CD1c-positive myeloid dendritic cell (primary cell): Measurements from ENCODE around the gene MED8.

ENCODE experiments used
- DNase-seq: peaks from one replicate; pipeline ENCODE4 v3.0.0-alpha.2; 2016; ENCODE audit errors: extremely low spot score

The MED8 gene

GRCh38 chr1:43358746-43359693 is 30.6 kb downstream of the MED8 start, which contains the start of gene CDC20:
TSS of gene CDC20 (plus strand) at chr1:43358981. CDS start at chr1:43359216, 235 bp downstream.
- DNase-seq: peak; percentile 99

- no peak for DNase-seq
These were observed 31.4 kb downstream of the MED8 start for GRCh38 chr1:43358121-43358745.

GRCh38 chr1:43357251-43357650 is 32.3 kb downstream of the MED8 start:
- DNase-seq: no peak

GRCh38 chr1:43354936-43355335 is 34.7 kb downstream of the MED8 start:
- DNase-seq: no peak

- DNase-seq: no peak
These were observed 35.1 kb downstream of the MED8 start for GRCh38 chr1:43354471-43354870.

- DNase-seq: peak; percentile 23
These were observed 36.7 kb downstream of the MED8 start for GRCh38 chr1:43352881-43353280.

- DNase-seq: no peak
These were observed 37.3 kb downstream of the MED8 start for GRCh38 chr1:43352351-43352705.

- DNase-seq: no peak
These were observed 37.9 kb downstream of the MED8 start for GRCh38 chr1:43351421-43352350.

GRCh38 chr1:43350976-43351375 is 38.6 kb downstream of the MED8 start:
- DNase-seq: no peak

- DNase-seq: no peak
These were observed 39.9 kb downstream of the MED8 start for GRCh38 chr1:43349594-43350306.

GRCh38 chr1:43348809-43349593 is 40.6 kb downstream of the MED8 start:
- peak; percentile 31 for DNase-seq

GRCh38 chr1:43348343-43348808 is 41.2 kb downstream of the MED8 start:
- no peak for DNase-seq

- DNase-seq: no peak
These were observed 43.0 kb downstream of the MED8 start for GRCh38 chr1:43346636-43347035.

- DNase-seq: no peak
These were observed 44.5 kb downstream of the MED8 start for GRCh38 chr1:43345120-43345519.

GRCh38 chr1:43344267-43344850 is 45.2 kb downstream of the MED8 start:
- no peak for DNase-seq

- no peak for DNase-seq
These were observed 49.0 kb downstream of the MED8 start for GRCh38 chr1:43340559-43340958.

GRCh38 chr1:43339584-43340232 is 49.9 kb downstream of the MED8 start:
- DNase-seq: no peak

GRCh38 chr1:43338001-43338400 is 51.6 kb downstream of the MED8 start:
- DNase-seq: no peak

GRCh38 chr1:43337588-43337987 is 52.0 kb downstream of the MED8 start, which contains the start of gene MPL:
TSS of gene MPL (plus strand) at chr1:43337818. CDS start at chr1:43337849, 31 bp downstream.
- no peak for DNase-seq
